GM12878 (cell line): Measurements from ENCODE around the gene CNTNAP2. TPM values are rescaled to one million over a fixed set of nuclear protein-coding genes. Genes with fewer than 3 reads are reported as not detected.

Source experiments
- ATAC-seq: fragments of 200-7000 bp; cut with Tn5 transposase; 3 replicates; pipeline ENCODE4 v1.9.1; 2020; ENCODE audit warnings: mild to moderate bottlenecking, moderate library complexity
- BruUV-seq: library from RNA; stranded (reverse); fragments of 400-500 nt; replicated peaks from 2 replicates; lab custom pipeline; 2021; lab: Mats Ljungman, UMichigan
- CTCF ChIA-PET: fragments of 300-600 bp; sonication (Branson Sonifier 250); formaldehyde crosslinking; extraction: SDS; loops from one replicate; lab custom pipeline; 2021; ENCODE audit warnings: inconsistent platforms; lab: Yijun Ruan, JAX
- POLR2A ChIA-PET: fragments of 350-600 bp; formaldehyde crosslinking; extraction: SDS; loops from one replicate; lab custom pipeline; 2021; ENCODE audit warnings: inconsistent platforms; lab: Charles Lee
- RAD21 ChIA-PET: fragments of 300-600 bp; sonication (Branson Sonifier 250); formaldehyde crosslinking; loops from one replicate; lab custom pipeline; 2023; ENCODE audit warnings: antibody characterized with exemption; ENCODE audit not compliant: unreplicated experiment; lab: Charles Lee
- SMC1A ChIA-PET: fragments of 300-600 bp; sonication (Branson Sonifier 250); formaldehyde crosslinking; loops from one replicate; lab custom pipeline; 2023; ENCODE audit not compliant: unreplicated experiment, uncharacterized antibody; lab: Charles Lee
- DNase-seq: peaks from one replicate; pipeline ENCODE4 v3.0.0-alpha.2; 2011; ENCODE audit warnings: low read depth, low spot score
- FAIRE-seq: peaks from 3 replicates; lab custom pipeline; 2011; peaks lifted over from hg19 to GRCh38; lab: Jason Lieb, UNC
- H2AFZ ChIP-seq: 2 replicates; pipeline ENCODE4 v1.6.0; 2011; ENCODE audit warnings: low read depth, low read length, control low read depth; ENCODE audit not compliant: control insufficient read depth
- H3K27ac ChIP-seq: 2 replicates; pipeline ENCODE4 v1.5.1; 2011; ENCODE audit warnings: control low read depth; ENCODE audit not compliant: control insufficient read depth, insufficient read depth
- H3K27me3 ChIP-seq, 2 experiments: replicated peaks in 1 of 2; 2 replicates each; pipeline versions ENCODE4 v1.6.0 to v1.6.1; 2011; ENCODE audit warnings: low read length in 1 of 2; ENCODE audit not compliant: control insufficient read depth in 2 of 2, insufficient read depth in 2 of 2
- H3K36me3 ChIP-seq, 2 experiments: 2 replicates each; pipeline ENCODE4 v1.5.1; 2011; ENCODE audit warnings: low read length in 1 of 2; ENCODE audit not compliant: control insufficient read depth in 2 of 2, insufficient read depth in 2 of 2
- H3K4me1 ChIP-seq: 2 replicates; pipeline ENCODE4 v1.6.1; 2011; ENCODE audit warnings: mild to moderate bottlenecking, low read length, moderate library complexity, mixed read lengths; ENCODE audit not compliant: control insufficient read depth, insufficient read depth
- H3K4me2 ChIP-seq: 2 replicates; pipeline ENCODE4 v1.6.0; 2011; ENCODE audit warnings: control low read depth; ENCODE audit not compliant: control insufficient read depth, insufficient read depth
- H3K4me3 ChIP-seq: fragments of 200-600 bp; sonication (generic); 2 replicates; pipeline ENCODE4 v1.5.1; 2016
- H3K79me2 ChIP-seq: 2 replicates; pipeline ENCODE4 v1.6.0; 2011; ENCODE audit warnings: low read length; ENCODE audit not compliant: control insufficient read depth, insufficient read depth
- H3K9ac ChIP-seq: 2 replicates; pipeline ENCODE4 v1.8.0; 2011; ENCODE audit warnings: low read length, control low read depth, mixed read lengths; ENCODE audit not compliant: control insufficient read depth, insufficient read depth
- H3K9me3 ChIP-seq: replicated peaks from 3 replicates; pipeline ENCODE4 v1.5.1; 2011; ENCODE audit warnings: mild to moderate bottlenecking, low read length; ENCODE audit not compliant: control insufficient read depth, insufficient read depth
- H4K20me1 ChIP-seq: 2 replicates; pipeline ENCODE4 v1.6.0; 2011; ENCODE audit not compliant: control insufficient read depth, insufficient read depth
- CHD2 ChIP-seq: IDR thresholded peaks from 2 replicates; pipeline ENCODE4 v1.6.1; 2011; ENCODE audit warnings: low read depth, low read length, improper control_type of control experiment, borderline replicate concordance
- CREB1 ChIP-seq: IDR thresholded peaks from 2 replicates; pipeline ENCODE4 v1.6.1; 2012; ENCODE audit warnings: low read depth, mild to moderate bottlenecking, inconsistent platforms
- MEF2B ChIP-seq: fragments of 450-650 bp; IDR thresholded peaks from 2 replicates; pipeline ENCODE4 v1.6.1; 2018; ENCODE audit warnings: mild to moderate bottlenecking, moderate library complexity; ENCODE audit not compliant: partially characterized antibody, poor library complexity, severe bottlenecking
- MYC ChIP-seq: IDR thresholded peaks from 2 replicates; pipeline ENCODE4 v1.6.1; 2011; ENCODE audit warnings: mild to moderate bottlenecking, low read length, moderate library complexity, inconsistent platforms; ENCODE audit not compliant: insufficient read depth, insufficient replicate concordance, insufficient read length, severe bottlenecking
- NFIC ChIP-seq: IDR thresholded peaks from 2 replicates; pipeline ENCODE4 v1.6.1; 2012; ENCODE audit warnings: low read depth, mild to moderate bottlenecking, inconsistent platforms, low read length, moderate library complexity
- PAX8 ChIP-seq: fragments of 450-650 bp; IDR thresholded peaks from 2 replicates; pipeline ENCODE4 v1.6.1; 2017; ENCODE audit warnings: mild to moderate bottlenecking, moderate library complexity
- POLR2A ChIP-seq: IDR thresholded peaks from 2 replicates; pipeline ENCODE4 v1.6.1; 2011; ENCODE audit warnings: low read depth, mild to moderate bottlenecking, low read length
- RFX5 ChIP-seq: IDR thresholded peaks from 2 replicates; pipeline ENCODE4 v1.6.1; 2011; ENCODE audit warnings: low read depth, low read length, improper control_type of control experiment
- RUNX3 ChIP-seq: IDR thresholded peaks from 2 replicates; pipeline ENCODE4 v1.6.1; 2012; ENCODE audit warnings: low read length, inconsistent platforms
- SPI1 ChIP-seq: IDR thresholded peaks from 2 replicates; pipeline ENCODE4 v1.6.1; 2011; ENCODE audit warnings: low read depth, mild to moderate bottlenecking, low read length, moderate library complexity, borderline replicate concordance; ENCODE audit not compliant: insufficient read depth
- SREBF1 ChIP-seq: IDR thresholded peaks from 2 replicates; pipeline ENCODE4 v1.6.1; 2012; ENCODE audit warnings: mild to moderate bottlenecking, low read length
- TCF3 ChIP-seq: IDR thresholded peaks from 2 replicates; pipeline ENCODE4 v1.6.1; 2012; ENCODE audit warnings: low read depth, mild to moderate bottlenecking, low read length, borderline replicate concordance; ENCODE audit not compliant: insufficient read depth
- YBX1 ChIP-seq: fragments of 450-650 bp; IDR thresholded peaks from 2 replicates; pipeline ENCODE4 v1.6.1; 2016; ENCODE audit warnings: antibody characterized with exemption
- ZNF217 ChIP-seq: fragments of 450-650 bp; IDR thresholded peaks from 2 replicates; pipeline ENCODE4 v1.6.1; 2017; ENCODE audit warnings: antibody characterized with exemption, mild to moderate bottlenecking
- ZNF687 ChIP-seq: fragments of 450-650 bp; IDR thresholded peaks from 2 replicates; pipeline ENCODE4 v1.6.1; 2017; ENCODE audit warnings: mild to moderate bottlenecking, moderate library complexity
- ZZZ3 ChIP-seq: IDR thresholded peaks from 2 replicates; pipeline ENCODE4 v1.6.1; 2011; ENCODE audit warnings: low read depth; ENCODE audit not compliant: control insufficient read depth, insufficient read length
- WGBS: methylation state at CpG from one replicate; pipeline ENCODE4 v1.1.6; 2016; ENCODE audit warnings: low lambda C conversion rate; ENCODE audit not compliant: insufficient replicate concordance, insufficient coverage; ENCODE audit errors: missing lambda C conversion rate; 5-methylcytosine and 5-hydroxymethylcytosine counted together
- in situ Hi-C: fragments of 300-500 bp; cut with MboI; formaldehyde crosslinking; loops from 9 replicates; pipeline ENCODE4 v1.14.3; 2018; ENCODE audit warnings: mixed read lengths
- intact Hi-C: fragments of 100-400 bp; cut with micrococcal nuclease; formaldehyde crosslinking; loops from one replicate; pipeline ENCODE4 v1.14.2; 2022; ENCODE audit not compliant: unreplicated experiment
- polyA plus RNA-seq, 11 experiments: library from polyadenylated mRNA; depleted of rRNA in 4 of 11; unstranded in 6 of 11; stranded (reverse) in 5 of 11; fragments of >200 nt; fragmentation: Nextera tagmentation in 4 of 11; fragmentation: Illumina TruSeq in 1 of 11; extraction: Ambion mirVana in 4 of 11; extraction: Trizol in 1 of 11; gene quantifications; 1 replicate in 1 of 11; 2 replicates in 10 of 11; pipeline versions ENCODE4 v1.2.1 to v1.2.3, GENCODE V29; 2011 to 2016; ENCODE audit warnings: inconsistent platforms in 2 of 11, missing spikeins in 2 of 11, low read depth in 1 of 11
- total RNA-seq, 4 experiments: library from RNA; depleted of rRNA in 3 of 4; stranded (reverse); fragments of >200 nt in 3 of 4; fragmentation: Illumina TruSeq in 1 of 4; extraction: Trizol in 1 of 4; gene quantifications; 2 replicates each; pipeline versions ENCODE4 v1.2.1 to v1.2.3, GENCODE V29; 2013 to 2021
- TF ChIP-seq, protein P1 (sequence below): IDR thresholded peaks from 2 replicates; pipeline ENCODE4 v1.6.1; 2011; ENCODE audit warnings: borderline replicate concordance, low read depth, mild to moderate bottlenecking, moderate library complexity, low read length; ENCODE audit not compliant: insufficient read depth, poor library complexity, severe bottlenecking
- TF ChIP-seq, protein P2 (sequence below): fragments of 150-350 bp; IDR thresholded peaks from 2 replicates; pipeline ENCODE4 v1.6.1; 2014; ENCODE audit warnings: mild to moderate bottlenecking, low read depth, low read length

Gene CNTNAP2
- total and polyA plus RNA-seq, 10 of the 15 experiments (the other 5 are each of a cell fraction or from before 2014, with no cell fraction given), result 0.03 to 0.08 (median 0.03) TPM; not detected in 7

DNA sequence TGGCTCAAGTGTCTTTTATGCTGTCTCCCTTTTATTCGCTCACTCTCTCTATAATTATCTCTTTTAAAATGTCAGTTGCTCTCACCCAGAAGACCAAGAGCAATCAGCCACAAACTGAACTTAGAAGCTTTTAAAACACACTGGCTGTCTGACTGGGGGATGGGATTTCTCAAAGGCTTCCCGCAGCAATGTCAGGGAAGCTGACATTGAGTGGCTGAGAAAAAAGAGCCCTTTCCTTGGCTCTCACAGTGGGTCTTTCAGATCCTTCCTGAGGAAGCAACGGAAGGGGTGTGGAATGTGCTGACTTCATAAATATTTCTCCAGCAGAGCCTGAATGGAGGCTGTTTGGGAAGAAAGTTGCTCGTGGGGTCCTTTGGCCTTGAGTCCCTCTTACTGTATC, 2028.2 kb downstream of the CNTNAP2 start:
- ChIA-PET RAD21 (no interaction called here), POLR2A (no interaction called here), CTCF (interaction anchor here (0.9 to 1.3 kb wide), 2 partner anchors 13 to 597 kb away, joined by 3 to 4 read pairs; no protein-coding TSS in a partner anchor)
- FAIRE-seq (no peak), ATAC-seq (no peak)
- Histone ChIP-seq H3K36me3 (no peaks in the 10 kb centered on the region), H3K4me2 (no peak overlapping the region), H3K9me3 (no peaks in the 10 kb centered on the region), H4K20me1 (no peaks in the 10 kb centered on the region), H3K9ac (no peak overlapping the region), H2AFZ (no peak overlapping the region), H3K79me2 (no peaks in the 10 kb centered on the region), H3K27ac (no peak overlapping the region), H3K4me3 (no peak overlapping the region)
- BruUV-seq, result no TSS peak
- in situ Hi-C loops (no loop called here), intact Hi-C loops (no loop called here)
- WGBS, result 16% methylated on average over 4 of the region's 4 CpGs
- TF ChIP-seq PAX8 (no peak), TCF3 (no peak), POLR2A (no peak), YBX1 (no peak), RFX5 (no peak), SREBF1 (no peak), ZNF217 (no peak), CREB1 (no peak), ZZZ3 (no peak), MYC (no peak), CHD2 (no peak), NFIC (no peak), ZNF687 (no peak), MEF2B (no peak), RUNX3 (no peak), SPI1 (no peak)
- TF ChIP-seq, protein P1, sequence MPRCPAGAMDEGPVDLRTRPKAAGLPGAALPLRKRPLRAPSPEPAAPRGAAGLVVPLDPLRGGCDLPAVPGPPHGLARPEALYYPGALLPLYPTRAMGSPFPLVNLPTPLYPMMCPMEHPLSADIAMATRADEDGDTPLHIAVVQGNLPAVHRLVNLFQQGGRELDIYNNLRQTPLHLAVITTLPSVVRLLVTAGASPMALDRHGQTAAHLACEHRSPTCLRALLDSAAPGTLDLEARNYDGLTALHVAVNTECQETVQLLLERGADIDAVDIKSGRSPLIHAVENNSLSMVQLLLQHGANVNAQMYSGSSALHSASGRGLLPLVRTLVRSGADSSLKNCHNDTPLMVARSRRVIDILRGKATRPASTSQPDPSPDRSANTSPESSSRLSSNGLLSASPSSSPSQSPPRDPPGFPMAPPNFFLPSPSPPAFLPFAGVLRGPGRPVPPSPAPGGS, result no peak
- TF ChIP-seq, protein P2, sequence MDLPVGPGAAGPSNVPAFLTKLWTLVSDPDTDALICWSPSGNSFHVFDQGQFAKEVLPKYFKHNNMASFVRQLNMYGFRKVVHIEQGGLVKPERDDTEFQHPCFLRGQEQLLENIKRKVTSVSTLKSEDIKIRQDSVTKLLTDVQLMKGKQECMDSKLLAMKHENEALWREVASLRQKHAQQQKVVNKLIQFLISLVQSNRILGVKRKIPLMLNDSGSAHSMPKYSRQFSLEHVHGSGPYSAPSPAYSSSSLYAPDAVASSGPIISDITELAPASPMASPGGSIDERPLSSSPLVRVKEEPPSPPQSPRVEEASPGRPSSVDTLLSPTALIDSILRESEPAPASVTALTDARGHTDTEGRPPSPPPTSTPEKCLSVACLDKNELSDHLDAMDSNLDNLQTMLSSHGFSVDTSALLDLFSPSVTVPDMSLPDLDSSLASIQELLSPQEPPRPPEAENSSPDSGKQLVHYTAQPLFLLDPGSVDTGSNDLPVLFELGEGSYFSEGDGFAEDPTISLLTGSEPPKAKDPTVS, result no peak
- TF ChIP-seq, all 136 proteins: peak for 0
- H3K27me3 ChIP-seq, result no peaks in the 10 kb centered on the region
- no peaks in the 10 kb centered on the region for H3K4me1 ChIP-seq
- DNase-seq, result no peak
- SMC1A ChIA-PET, result no interaction called here
